Panc1 (cell line): ENCODE data around the gene KCNJ12.
"Not testable (repeated sequence)": the region's sequence is repeated elsewhere in the genome, so short reads cannot be mapped to it uniquely, and the experiment has no call there.

Source experiments
- CTCF ChIP-seq: fragments of 450-650 bp; IDR thresholded peaks from 2 replicates; pipeline ENCODE4 v1.5.1; 2017; ENCODE audit warnings: mild to moderate bottlenecking
- POLR2AphosphoS5 ChIP-seq: IDR thresholded peaks from 2 replicates; pipeline ENCODE4 v1.6.1; 2012; ENCODE audit warnings: mild to moderate bottlenecking, low read depth, low read length, moderate library complexity
- REST ChIP-seq, 2 experiments: IDR thresholded peaks; 2 replicates each; pipeline ENCODE4 v1.6.1; 2011 to 2012; ENCODE audit warnings: low read depth in 2 of 2, control low read depth in 1 of 2, low read length in 1 of 2, mild to moderate bottlenecking in 1 of 2, moderate library complexity in 1 of 2; ENCODE audit not compliant: insufficient read depth in 1 of 2
- SIN3A ChIP-seq: IDR thresholded peaks from 2 replicates; pipeline ENCODE4 v1.6.1; 2012; ENCODE audit warnings: low read depth, mild to moderate bottlenecking, low read length, moderate library complexity, borderline replicate concordance; ENCODE audit not compliant: insufficient read depth
- TCF7L2 ChIP-seq: IDR thresholded peaks from 2 replicates; pipeline ENCODE4 v1.6.1; 2011; ENCODE audit warnings: mild to moderate bottlenecking, low read depth, low read length, inconsistent platforms

- TF ChIP-seq CTCF; SIN3A; REST (IDR thresholded peaks at IDR 0.05; ENCODE audit: insufficient read depth in 1 of 2, low read depth in 2 of 2, low read length in 1 of 2); POLR2AphosphoS5; TCF7L2: not testable (repeated sequence)
Observed at GRCh38 chr17:21413570-21414279, 37.6 kb downstream of the KCNJ12 start.
